A673 (cell line): ENCODE measurements around the gene CYP4Z1. TPM values are rescaled to one million over a fixed set of nuclear protein-coding genes. Genes with fewer than 3 reads are reported as not detected.
"Not testable (repeated sequence)": the region's sequence is repeated elsewhere in the genome, so short reads cannot be mapped to it uniquely, and the experiment has no call there.

Experiments used
- BruUV-seq: library from RNA; stranded (reverse); fragments of 400-500 nt; replicated peaks from 2 replicates; lab custom pipeline; 2021; lab: Mats Ljungman, UMichigan
- CTCF ChIA-PET: fragments of 300-600 bp; sonication (Branson Sonifier 250); formaldehyde crosslinking; loops from one replicate; lab custom pipeline; 2022; ENCODE audit warnings: antibody characterized with exemption; lab: Charles Lee
- POLR2A ChIA-PET: fragments of 300-600 bp; sonication (Branson Sonifier 250); formaldehyde crosslinking; loops from one replicate; lab custom pipeline; 2022; ENCODE audit warnings: antibody characterized with exemption; ENCODE audit not compliant: low non-redundant PET; lab: Charles Lee
- DNase-seq: peaks from one replicate; pipeline ENCODE4 v3.0.0-alpha.2; 2015; ENCODE audit warnings: low spot score
- H3K27ac ChIP-seq: fragments of 200-600 bp; sonication (generic); 2 replicates; pipeline ENCODE4 v1.5.1; 2016; ENCODE audit warnings: mixed run types, low read depth, mild to moderate bottlenecking, mixed read lengths, antibody characterized with exemption, low read length; ENCODE audit not compliant: poor library complexity, severe bottlenecking
- H3K27me3 ChIP-seq: fragments of 200-600 bp; sonication (generic); replicated peaks from 2 replicates; pipeline ENCODE4 v1.6.1; 2017; ENCODE audit warnings: mixed run types, low read depth, mild to moderate bottlenecking, mixed read lengths, antibody characterized with exemption, low read length; ENCODE audit not compliant: insufficient read depth, poor library complexity
- H3K36me3 ChIP-seq: fragments of 200-600 bp; sonication (generic); 2 replicates; pipeline ENCODE4 v1.6.1; 2016; ENCODE audit warnings: mixed run types, mild to moderate bottlenecking, mixed read lengths, antibody characterized with exemption, low read length; ENCODE audit not compliant: insufficient read depth, poor library complexity, severe bottlenecking
- H3K4me1 ChIP-seq: fragments of 200-600 bp; sonication (generic); 2 replicates; pipeline ENCODE4 v1.6.1; 2017; ENCODE audit warnings: mixed run types, mild to moderate bottlenecking, mixed read lengths, antibody characterized with exemption, low read length; ENCODE audit not compliant: insufficient read depth, poor library complexity, severe bottlenecking
- H3K4me3 ChIP-seq: fragments of 200-600 bp; sonication (generic); 2 replicates; pipeline ENCODE4 v1.5.1; 2016; ENCODE audit warnings: low read depth, mixed run types, mild to moderate bottlenecking, mixed read lengths, low read length; ENCODE audit not compliant: poor library complexity, severe bottlenecking
- H3K9me3 ChIP-seq: fragments of 200-600 bp; sonication (generic); 2 replicates; pipeline ENCODE4 v1.6.1; 2016; ENCODE audit warnings: mixed run types, low read depth, mild to moderate bottlenecking, mixed read lengths, antibody characterized with exemption, low read length; ENCODE audit not compliant: poor library complexity, severe bottlenecking
- EZH2 ChIP-seq: fragments of 200-600 bp; sonication (generic); IDR thresholded peaks from 2 replicates; pipeline ENCODE4 v1.6.1; 2017; ENCODE audit warnings: borderline replicate concordance, low read depth, mild to moderate bottlenecking, mixed read lengths, antibody characterized with exemption, low read length; ENCODE audit not compliant: poor library complexity, severe bottlenecking
- intact Hi-C: fragments of 100-400 bp; cut with micrococcal nuclease; formaldehyde crosslinking; loops from one replicate; pipeline ENCODE4 v1.10.0; 2022; ENCODE audit not compliant: unreplicated experiment
- total RNA-seq: library from RNA; stranded (reverse); gene quantifications from 2 replicates; pipeline ENCODE4 v1.2.3, GENCODE V29; 2021
- TF ChIP-seq, protein P1 (sequence below): fragments of 300-800, 200-600 bp; sonication (generic); conservative IDR thresholded peaks from 2 replicates; pipeline ENCODE4 v1.5.1; 2017; ENCODE audit warnings: low read depth, mild to moderate bottlenecking, antibody characterized with exemption, low read length, moderate library complexity, mixed read lengths

CYP4Z1 gene
- total RNA-seq, 1 experiment from 2014 or later: not detected

- intact Hi-C loops: no loop called here
Observed at GRCh38 chr1:47147047-47147785, 80.2 kb downstream of the CYP4Z1 start.

GRCh38 chr1:47149162-47149561 lies 82.1 kb downstream of the CYP4Z1 start:
- H3K36me3 ChIP-seq, CTCF ChIA-PET, POLR2A ChIA-PET, H3K27ac ChIP-seq, H3K4me1 ChIP-seq, DNase-seq, intact Hi-C loops, H3K4me3 ChIP-seq, H3K9me3 ChIP-seq, BruUV-seq, H3K27me3 ChIP-seq: not testable (repeated sequence)

More at GRCh38 chr1:47147047-47147785, 80.2 kb downstream of the CYP4Z1 start:
- BruUV-seq: no TSS peak
- Histone ChIP-seq H3K4me3 (no peak overlapping the region), H3K4me1 (no peaks in the 10 kb centered on the region), H3K9me3 (no peaks in the 10 kb centered on the region), H3K27ac (no peak overlapping the region), H3K36me3 (no peaks in the 10 kb centered on the region), H3K27me3 (peaks cover 4% of the 10 kb centered on the region)
- DNase-seq: no peak
- CTCF ChIA-PET: no interaction called here
- POLR2A ChIA-PET: no interaction called here
- TF ChIP-seq, protein P1, sequence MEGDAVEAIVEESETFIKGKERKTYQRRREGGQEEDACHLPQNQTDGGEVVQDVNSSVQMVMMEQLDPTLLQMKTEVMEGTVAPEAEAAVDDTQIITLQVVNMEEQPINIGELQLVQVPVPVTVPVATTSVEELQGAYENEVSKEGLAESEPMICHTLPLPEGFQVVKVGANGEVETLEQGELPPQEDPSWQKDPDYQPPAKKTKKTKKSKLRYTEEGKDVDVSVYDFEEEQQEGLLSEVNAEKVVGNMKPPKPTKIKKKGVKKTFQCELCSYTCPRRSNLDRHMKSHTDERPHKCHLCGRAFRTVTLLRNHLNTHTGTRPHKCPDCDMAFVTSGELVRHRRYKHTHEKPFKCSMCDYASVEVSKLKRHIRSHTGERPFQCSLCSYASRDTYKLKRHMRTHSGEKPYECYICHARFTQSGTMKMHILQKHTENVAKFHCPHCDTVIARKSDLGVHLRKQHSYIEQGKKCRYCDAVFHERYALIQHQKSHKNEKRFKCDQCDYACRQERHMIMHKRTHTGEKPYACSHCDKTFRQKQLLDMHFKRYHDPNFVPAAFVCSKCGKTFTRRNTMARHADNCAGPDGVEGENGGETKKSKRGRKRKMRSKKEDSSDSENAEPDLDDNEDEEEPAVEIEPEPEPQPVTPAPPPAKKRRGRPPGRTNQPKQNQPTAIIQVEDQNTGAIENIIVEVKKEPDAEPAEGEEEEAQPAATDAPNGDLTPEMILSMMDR: no peak
- TF ChIP-seq EZH2: no peak

DNA sequence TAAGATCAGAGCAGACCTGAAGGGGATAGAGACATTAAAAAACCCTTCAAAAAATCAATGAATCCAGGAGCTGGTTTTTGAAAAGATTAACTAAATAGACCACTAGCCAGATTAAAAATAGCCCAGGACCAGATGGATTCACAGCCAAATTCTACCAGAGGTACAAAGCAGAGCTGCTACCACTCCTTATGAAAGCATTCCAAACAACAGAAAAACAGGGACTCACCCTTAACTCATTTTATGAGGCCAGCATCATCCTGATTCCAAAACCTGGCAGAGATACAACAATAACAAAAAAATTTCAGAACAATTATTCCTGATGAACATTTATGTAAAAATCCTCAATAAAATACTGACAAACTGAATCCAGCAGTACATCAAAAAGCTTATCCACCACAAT lies 89.4 kb downstream of the CYP4Z1 start:
- CTCF ChIA-PET: not testable (repeated sequence)

DNA sequence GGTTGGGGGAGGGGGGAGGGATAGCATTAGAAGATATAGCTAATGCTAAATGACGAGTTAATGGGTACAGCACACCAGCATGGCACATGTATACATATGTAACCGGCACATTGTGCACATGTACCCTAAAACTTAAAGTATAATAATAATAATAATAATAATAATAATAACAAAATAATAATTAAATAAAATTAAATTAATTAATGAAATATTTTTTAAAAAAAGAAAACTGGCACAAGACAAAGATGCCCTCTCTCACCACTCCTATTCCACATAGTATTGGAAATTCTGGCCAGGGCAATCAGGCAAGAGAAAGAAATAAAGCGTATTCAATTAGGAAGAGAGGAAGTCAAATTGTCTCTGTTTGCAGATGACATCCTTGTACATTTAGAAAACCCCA lies 90.9 kb downstream of the CYP4Z1 start:
- CTCF ChIA-PET: not testable (repeated sequence)

More for the DNA sequence above, 89.4 kb downstream of the CYP4Z1 start:
- DNase-seq, H3K9me3 ChIP-seq, H3K36me3 ChIP-seq, H3K27ac ChIP-seq, H3K4me1 ChIP-seq, H3K27me3 ChIP-seq, intact Hi-C loops, BruUV-seq, H3K4me3 ChIP-seq: not testable (repeated sequence)
- POLR2A ChIA-PET: interaction anchor here (0.7 kb wide), 1 partner anchor 422 kb away, joined by 4 read pairs; no protein-coding TSS in a partner anchor

More for the DNA sequence above, 90.9 kb downstream of the CYP4Z1 start:
- intact Hi-C loops, H3K27ac ChIP-seq, DNase-seq, H3K4me3 ChIP-seq, BruUV-seq, POLR2A ChIA-PET, H3K4me1 ChIP-seq, H3K9me3 ChIP-seq, H3K36me3 ChIP-seq: not testable (repeated sequence)
- H3K27me3 ChIP-seq: peaks cover 14% of the 10 kb centered on the region
